ENCODE measurements around the gene POLR1G. TPM values are rescaled to one million over a fixed set of nuclear protein-coding genes. Genes with fewer than 3 reads are reported as not detected.

The POLR1G gene
- total RNA-seq, 2 experiments from 2014 or later = 10.8 to 16.3 TPM

- CTCF ChIA-PET (ENCODE audit: unreplicated experiment) = no interaction called here
- POLR2A ChIA-PET = no interaction called here
- peaks cover 10% of the 10 kb centered on the region for H3K79me2 ChIP-seq (ENCODE audit: insufficient read depth, low read depth, low read length)
- H3K9me3 ChIP-seq (ENCODE audit: low read length) = no peaks in the 10 kb centered on the region
- H4K20me1 ChIP-seq (ENCODE audit: insufficient read depth, low read length) = no peaks in the 10 kb centered on the region
- H3K4me3 ChIP-seq (ENCODE audit: low read depth, low read length, poor library complexity, severe bottlenecking) = no peak overlapping the region
- DNase-seq (ENCODE audit: low spot score) = no peak
- H2AFZ ChIP-seq (ENCODE audit: low read length) = peak overlapping the region; percentile 11; the same call in 1 of the 2 replicates
- H3K36me3 ChIP-seq (ENCODE audit: insufficient read depth, low read length) = no peaks in the 10 kb centered on the region; the same call in 1 of the 2 replicates
- no TSS peak for BruUV-seq (replicated peaks)
- no peaks in the 10 kb centered on the region for H3K9me2 ChIP-seq (ENCODE audit: insufficient read depth, low read length)
- 0 out of 2 replicates have a peak overlapping the region, but pooled peaks have one; percentile 92 for H3K4me2 ChIP-seq (ENCODE audit: low read length)
- H3K4me1 ChIP-seq (ENCODE audit: insufficient read depth, low read length, poor library complexity, severe bottlenecking) = peaks cover 27% of the 10 kb centered on the region
- TF ChIP-seq CTCF (conservative IDR thresholded peaks at IDR 0.05; ENCODE audit: low read length) (no peak), EZH2phosphoT487 (IDR thresholded peaks at IDR 0.05; ENCODE audit: borderline replicate concordance, low read depth, low read length) (no peak)
- intact Hi-C loops (cut with micrococcal nuclease; ENCODE audit: unreplicated experiment) = no loop called here
- no peak overlapping the region for H3K27ac ChIP-seq (ENCODE audit: low read depth, low read length, poor library complexity, severe bottlenecking)
These were observed 3.2 kb upstream of the POLR1G start for GRCh38 chr19:45403272-45403671.

DNA sequence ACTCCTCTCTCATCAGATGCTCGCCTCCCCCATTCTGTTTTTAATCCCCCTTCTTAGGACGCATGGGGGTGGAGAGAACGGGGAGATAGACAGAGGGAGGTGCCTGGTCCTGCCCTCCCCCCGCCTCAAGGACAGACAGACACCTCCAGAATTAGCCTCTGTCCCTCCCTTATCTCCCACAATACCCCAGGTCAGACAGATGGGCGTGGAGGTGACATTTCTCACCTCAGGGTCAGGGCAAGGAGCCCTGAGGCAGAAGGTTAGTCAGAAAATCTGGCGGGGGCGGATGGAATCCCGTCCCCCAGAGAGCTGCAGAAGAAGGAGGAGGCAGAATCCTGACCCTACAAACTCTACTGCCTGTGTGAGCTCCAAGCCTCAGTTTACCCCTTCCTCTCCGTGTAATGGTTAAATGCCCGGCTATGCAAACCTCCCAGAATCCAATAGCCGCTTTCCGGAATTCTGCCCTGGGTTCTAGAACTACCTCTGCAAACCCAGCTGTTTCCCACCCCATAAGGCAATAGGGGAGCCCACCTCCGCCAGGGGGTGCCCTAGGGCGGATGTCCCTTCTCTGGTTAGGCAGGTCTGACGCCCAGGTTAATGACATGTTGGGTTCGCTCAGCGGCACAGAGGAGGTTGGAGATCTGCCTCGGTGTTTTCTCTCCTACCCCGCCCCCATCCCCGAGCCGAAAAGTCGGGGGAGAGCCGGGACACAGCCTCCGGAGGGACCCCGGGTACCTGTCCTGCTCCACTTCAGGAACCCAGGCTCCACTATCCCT lies 2.5 kb upstream of the POLR1G start:
- Histone ChIP-seq H2AFZ (ENCODE audit: low read length) (peak overlapping the region; percentile 11; the same call in 1 of the 2 replicates), H3K36me3 (ENCODE audit: insufficient read depth, low read length) (no peaks in the 10 kb centered on the region; the same call in 1 of the 2 replicates), H3K79me2 (ENCODE audit: insufficient read depth, low read depth, low read length) (peaks cover 10% of the 10 kb centered on the region), H4K20me1 (ENCODE audit: insufficient read depth, low read length) (no peaks in the 10 kb centered on the region), H3K9me2 (ENCODE audit: insufficient read depth, low read length) (no peaks in the 10 kb centered on the region), H3K4me3 (ENCODE audit: low read depth, low read length, poor library complexity, severe bottlenecking) (peak overlapping the region; percentile 89), H3K4me1 (ENCODE audit: insufficient read depth, low read length, poor library complexity, severe bottlenecking) (peaks cover 31% of the 10 kb centered on the region), H3K9me3 (ENCODE audit: low read length) (no peaks in the 10 kb centered on the region), H3K27ac (ENCODE audit: low read depth, low read length, poor library complexity, severe bottlenecking) (no peak overlapping the region), H3K4me2 (ENCODE audit: low read length) (peak overlapping the region; percentile 92)
- peak; percentile 79 for DNase-seq (ENCODE audit: low spot score)
- TF ChIP-seq CTCF (conservative IDR thresholded peaks at IDR 0.05; ENCODE audit: low read length) (peak; percentile 88), EZH2phosphoT487 (IDR thresholded peaks at IDR 0.05; ENCODE audit: borderline replicate concordance, low read depth, low read length) (no peak)
- POLR2A ChIA-PET = interaction anchor here (0.6 to 0.9 kb wide), 2 partner anchors 160 to 459 kb away, joined by 3 read pairs; partner anchors contain the start of gene SYMPK
- intact Hi-C loops (cut with micrococcal nuclease; ENCODE audit: unreplicated experiment) = no loop called here
- BruUV-seq (replicated peaks) = no TSS peak
- CTCF ChIA-PET (ENCODE audit: unreplicated experiment) = no interaction called here

Measured in OCI-LY7 (cell line).